ENCODE data around the gene DNAH9.

Gene DNAH9

GRCh38 chr17:11772031-11772430 lies 173.8 kb downstream of the DNAH9 start:
- DNase-seq = no peak

- DNase-seq = no peak
Observed at GRCh38 chr17:11779892-11780291, 181.6 kb downstream of the DNAH9 start.

- DNase-seq = no peak
Observed at GRCh38 chr17:11780621-11781020, 182.4 kb downstream of the DNAH9 start.

- DNase-seq = no peak
Observed at GRCh38 chr17:11786711-11787438, 188.6 kb downstream of the DNAH9 start.

- DNase-seq = no peak
Observed at GRCh38 chr17:11795906-11796305, 197.6 kb downstream of the DNAH9 start.

GRCh38 chr17:11797803-11798202 lies 199.5 kb downstream of the DNAH9 start:
- DNase-seq = no peak

- DNase-seq = no peak
Observed at GRCh38 chr17:11803231-11803969, 205.1 kb downstream of the DNAH9 start.

GRCh38 chr17:11805138-11805537 lies 206.9 kb downstream of the DNAH9 start:
- no peak for DNase-seq

GRCh38 chr17:11805952-11806351 lies 207.7 kb downstream of the DNAH9 start:
- DNase-seq = no peak

- DNase-seq = no peak
Observed at GRCh38 chr17:11807606-11808005, 209.3 kb downstream of the DNAH9 start.

GRCh38 chr17:11813278-11813677 lies 215.0 kb downstream of the DNAH9 start:
- DNase-seq = no peak

- no peak for DNase-seq
Observed at GRCh38 chr17:11813871-11814270, 215.6 kb downstream of the DNAH9 start.

- no peak for DNase-seq
Observed at GRCh38 chr17:11814655-11815262, 216.5 kb downstream of the DNAH9 start.

- DNase-seq = no peak
Observed at GRCh38 chr17:11816409-11816808, 218.1 kb downstream of the DNAH9 start.

GRCh38 chr17:11823862-11824261 lies 225.6 kb downstream of the DNAH9 start:
- DNase-seq = no peak

- no peak for DNase-seq
Observed at GRCh38 chr17:11825572-11826209, 227.4 kb downstream of the DNAH9 start.

- no peak for DNase-seq
Observed at GRCh38 chr17:11832401-11833137, 234.3 kb downstream of the DNAH9 start.

- DNase-seq = no peak
Observed at GRCh38 chr17:11836508-11836907, 238.2 kb downstream of the DNAH9 start.

GRCh38 chr17:11840052-11840451 lies 241.8 kb downstream of the DNAH9 start:
- DNase-seq = no peak

GRCh38 chr17:11840831-11841230 lies 242.6 kb downstream of the DNAH9 start:
- DNase-seq = no peak

- no peak for DNase-seq
Observed at GRCh38 chr17:11848330-11848729, 250.1 kb downstream of the DNAH9 start.

GRCh38 chr17:11852231-11852630 lies 254.0 kb downstream of the DNAH9 start:
- no peak for DNase-seq

GRCh38 chr17:11852912-11853311 lies 254.6 kb downstream of the DNAH9 start:
- no peak for DNase-seq

All from activated CD4-positive, alpha-beta T cell treated with anti-CD3 and anti-CD28 coated beads for 4 hours (primary cell).